ENCODE results near the gene EBF4.
A peak's percentile ranks its signal among the peaks of the same experiment; 100 is the strongest.

Gene EBF4

GRCh38 chr20:2657241-2657640, 35.3 kb upstream of the EBF4 start:
- Histone ChIP-seq H2BK5ac (ENCODE audit: low read length) (no peak overlapping the region), H3K36me3 (ENCODE audit: control insufficient read depth, insufficient read depth, low read length) (peaks cover 43% of the 10 kb centered on the region), H4K5ac (ENCODE audit: low read length) (no peak overlapping the region), H3K4me1 (ENCODE audit: control insufficient read depth, low read depth, low read length) (peaks cover 2% of the 10 kb centered on the region), H4K8ac (ENCODE audit: low read depth, low read length) (no peak overlapping the region), H3K27ac (ENCODE audit: low read depth, low read length) (no peak overlapping the region), H3K79me2 (ENCODE audit: control insufficient read depth, insufficient read depth, low read length) (peaks cover 37% of the 10 kb centered on the region), H3K79me1 (ENCODE audit: low read length) (peaks cover 23% of the 10 kb centered on the region), H3K4me2 (ENCODE audit: low read length) (no peak overlapping the region), H3K4ac (ENCODE audit: low read depth, low read length) (no peak overlapping the region), H3K4me3 (ENCODE audit: low read length) (no peak overlapping the region), H3K18ac (ENCODE audit: low read length) (no peak overlapping the region), H3K56ac (ENCODE audit: low read length) (no peak overlapping the region), H3K27me3 (ENCODE audit: insufficient read depth, low read length, poor library complexity) (no peaks in the 10 kb centered on the region), H3K9ac (ENCODE audit: low read length) (no peak overlapping the region), H2BK120ac (ENCODE audit: low read depth, low read length) (no peak overlapping the region), H2AK5ac (ENCODE audit: low read length) (no peak overlapping the region), H3K23ac (ENCODE audit: low read length) (no peak overlapping the region), H2BK15ac (replicated peaks; ENCODE audit: low read depth) (no peak overlapping the region)
- no peak for DNase-seq
- no CpG with 5 or more reads among the region's 5 CpGs for WGBS (ENCODE audit: extremely low coverage, insufficient coverage, low lambda C conversion rate)

DNA sequence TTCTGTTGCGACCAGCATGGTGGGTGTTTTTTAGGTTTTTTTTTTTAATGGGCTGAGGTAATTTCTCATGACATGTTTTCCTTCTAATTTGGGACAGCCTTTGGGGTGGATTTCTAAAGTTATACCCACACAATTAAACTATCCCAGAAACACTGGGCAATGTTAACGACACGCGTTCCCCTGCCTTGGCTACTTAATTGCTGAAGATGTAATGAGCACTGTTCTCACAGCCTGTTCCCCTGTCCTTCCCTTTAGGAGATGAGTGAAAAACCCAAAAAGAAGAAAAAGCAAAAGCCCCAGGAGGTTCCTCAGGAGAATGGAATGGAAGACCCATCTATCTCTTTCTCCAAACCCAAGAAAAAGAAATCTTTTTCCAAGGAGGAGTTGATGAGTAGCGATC, 34.9 kb upstream of the EBF4 start:
- DNase-seq = no peak
- H3K9ac ChIP-seq (ENCODE audit: low read length) = no peak overlapping the region
- peaks cover 43% of the 10 kb centered on the region for H3K36me3 ChIP-seq (ENCODE audit: control insufficient read depth, insufficient read depth, low read length)
- H2AK5ac ChIP-seq (ENCODE audit: low read length) = no peak overlapping the region
- H3K18ac ChIP-seq (ENCODE audit: low read length) = no peak overlapping the region
- H3K4ac ChIP-seq (ENCODE audit: low read depth, low read length) = no peak overlapping the region
- no peak overlapping the region for H3K4me2 ChIP-seq (ENCODE audit: low read length)
- no CpG with 5 or more reads among the region's 5 CpGs for WGBS (ENCODE audit: extremely low coverage, insufficient coverage, low lambda C conversion rate)
- H4K5ac ChIP-seq (ENCODE audit: low read length) = no peak overlapping the region
- no peaks in the 10 kb centered on the region for H3K27me3 ChIP-seq (ENCODE audit: insufficient read depth, low read length, poor library complexity)
- H3K4me1 ChIP-seq (ENCODE audit: control insufficient read depth, low read depth, low read length) = peaks cover 2% of the 10 kb centered on the region
- H3K4me3 ChIP-seq (ENCODE audit: low read length) = no peak overlapping the region
- H3K23ac ChIP-seq (ENCODE audit: low read length) = no peak overlapping the region
- peaks cover 23% of the 10 kb centered on the region for H3K79me1 ChIP-seq (ENCODE audit: low read length)
- no peak overlapping the region for H2BK5ac ChIP-seq (ENCODE audit: low read length)
- no peak overlapping the region for H3K56ac ChIP-seq (ENCODE audit: low read length)
- H4K8ac ChIP-seq (ENCODE audit: low read depth, low read length) = no peak overlapping the region
- H2BK15ac ChIP-seq (replicated peaks; ENCODE audit: low read depth) = no peak overlapping the region
- H3K27ac ChIP-seq (ENCODE audit: low read depth, low read length) = no peak overlapping the region
- H2BK120ac ChIP-seq (ENCODE audit: low read depth, low read length) = no peak overlapping the region
- H3K79me2 ChIP-seq (ENCODE audit: control insufficient read depth, insufficient read depth, low read length) = peaks cover 35% of the 10 kb centered on the region

DNA sequence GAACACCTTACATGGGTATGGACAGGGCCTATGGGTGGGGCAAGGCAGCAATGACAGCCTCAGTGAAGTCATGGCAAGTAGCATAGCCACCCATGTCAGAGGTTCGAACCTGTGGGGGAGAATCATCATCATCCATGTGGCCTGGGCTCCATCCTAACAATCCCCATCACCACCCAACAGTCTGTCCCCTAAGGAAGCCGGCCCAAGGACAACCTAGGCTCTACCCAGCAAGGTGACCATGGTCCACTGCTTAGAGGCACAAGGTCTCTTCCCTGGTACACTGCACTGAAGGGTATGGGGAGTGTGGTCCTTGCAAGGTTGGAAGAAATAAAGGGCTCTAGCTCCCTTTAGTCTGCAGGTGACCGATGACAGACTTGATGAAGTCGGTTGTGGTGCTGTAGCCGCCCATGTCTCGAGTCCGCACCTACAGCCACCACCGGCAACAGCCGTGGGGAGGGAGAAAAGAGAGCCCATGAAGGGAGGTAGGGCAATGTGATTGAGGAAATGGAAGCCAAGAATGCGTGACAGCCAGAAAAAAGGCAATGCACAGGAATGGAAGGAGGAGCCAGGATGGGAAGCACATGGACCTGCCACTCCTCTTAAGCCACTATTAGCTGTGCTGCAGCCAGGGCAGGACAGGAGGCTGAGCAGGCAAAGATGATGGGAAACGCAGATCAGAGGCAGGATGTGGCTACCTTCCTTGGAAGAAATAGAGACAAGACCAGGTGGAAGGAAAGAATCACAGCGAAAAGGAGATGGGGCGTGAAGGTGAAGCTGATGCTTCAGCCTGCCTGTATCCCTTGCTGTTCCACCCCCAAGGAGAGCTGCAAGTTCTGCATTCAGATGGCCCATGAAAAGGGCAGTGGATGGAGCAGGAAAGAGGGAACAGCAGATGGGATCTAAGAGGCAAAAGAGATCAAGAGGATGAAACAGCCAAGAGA, 33.9 kb upstream of the EBF4 start:
- H2BK5ac ChIP-seq (ENCODE audit: low read length) = no peak overlapping the region
- no peak overlapping the region for H4K5ac ChIP-seq (ENCODE audit: low read length)
- H2AK5ac ChIP-seq (ENCODE audit: low read length) = no peak overlapping the region
- H3K56ac ChIP-seq (ENCODE audit: low read length) = no peak overlapping the region
- no peak overlapping the region for H2BK120ac ChIP-seq (ENCODE audit: low read depth, low read length)
- no peak overlapping the region for H3K4me2 ChIP-seq (ENCODE audit: low read length)
- no peak overlapping the region for H3K4ac ChIP-seq (ENCODE audit: low read depth, low read length)
- peaks cover 42% of the 10 kb centered on the region for H3K36me3 ChIP-seq (ENCODE audit: control insufficient read depth, insufficient read depth, low read length)
- no peak overlapping the region for H2BK15ac ChIP-seq (replicated peaks; ENCODE audit: low read depth)
- no peaks in the 10 kb centered on the region for H3K27me3 ChIP-seq (ENCODE audit: insufficient read depth, low read length, poor library complexity)
- H3K4me3 ChIP-seq (ENCODE audit: low read length) = no peak overlapping the region
- H3K4me1 ChIP-seq (ENCODE audit: control insufficient read depth, low read depth, low read length) = peaks cover 6% of the 10 kb centered on the region
- peaks cover 31% of the 10 kb centered on the region for H3K79me2 ChIP-seq (ENCODE audit: control insufficient read depth, insufficient read depth, low read length)
- H3K18ac ChIP-seq (ENCODE audit: low read length) = no peak overlapping the region
- peaks cover 29% of the 10 kb centered on the region for H3K79me1 ChIP-seq (ENCODE audit: low read length)
- peak; percentile 58 for DNase-seq
- no peak overlapping the region for H3K23ac ChIP-seq (ENCODE audit: low read length)
- H3K27ac ChIP-seq (ENCODE audit: low read depth, low read length) = no peak overlapping the region
- no CpG with 5 or more reads among the region's 13 CpGs for WGBS (ENCODE audit: extremely low coverage, insufficient coverage, low lambda C conversion rate)
- H4K8ac ChIP-seq (ENCODE audit: low read depth, low read length) = no peak overlapping the region
- no peak overlapping the region for H3K9ac ChIP-seq (ENCODE audit: low read length)

- H3K9ac ChIP-seq (ENCODE audit: low read length) = no peak overlapping the region
- H3K56ac ChIP-seq (ENCODE audit: low read length) = no peak overlapping the region
- peaks cover 3% of the 10 kb centered on the region for H3K4me1 ChIP-seq (ENCODE audit: control insufficient read depth, low read depth, low read length)
- H4K5ac ChIP-seq (ENCODE audit: low read length) = no peak overlapping the region
- peaks cover 22% of the 10 kb centered on the region for H3K79me2 ChIP-seq (ENCODE audit: control insufficient read depth, insufficient read depth, low read length)
- WGBS (ENCODE audit: extremely low coverage, insufficient coverage, low lambda C conversion rate) = no CpG with 5 or more reads among the region's 10 CpGs
- H3K36me3 ChIP-seq (ENCODE audit: control insufficient read depth, insufficient read depth, low read length) = peaks cover 34% of the 10 kb centered on the region
- H3K27me3 ChIP-seq (ENCODE audit: insufficient read depth, low read length, poor library complexity) = no peaks in the 10 kb centered on the region
- no peak overlapping the region for H3K4me2 ChIP-seq (ENCODE audit: low read length)
- no peak overlapping the region for H3K4me3 ChIP-seq (ENCODE audit: low read length)
- no peak overlapping the region for H2AK5ac ChIP-seq (ENCODE audit: low read length)
- H4K8ac ChIP-seq (ENCODE audit: low read depth, low read length) = no peak overlapping the region
- H3K79me1 ChIP-seq (ENCODE audit: low read length) = peaks cover 25% of the 10 kb centered on the region
- no peak overlapping the region for H3K23ac ChIP-seq (ENCODE audit: low read length)
- H3K27ac ChIP-seq (ENCODE audit: low read depth, low read length) = no peak overlapping the region
- no peak for DNase-seq
- H3K18ac ChIP-seq (ENCODE audit: low read length) = no peak overlapping the region
- no peak overlapping the region for H3K4ac ChIP-seq (ENCODE audit: low read depth, low read length)
- H2BK15ac ChIP-seq (replicated peaks; ENCODE audit: low read depth) = no peak overlapping the region
- no peak overlapping the region for H2BK5ac ChIP-seq (ENCODE audit: low read length)
- no peak overlapping the region for H2BK120ac ChIP-seq (ENCODE audit: low read depth, low read length)
Measured at GRCh38 chr20:2659547-2659946, 33.0 kb upstream of the EBF4 start.

DNA sequence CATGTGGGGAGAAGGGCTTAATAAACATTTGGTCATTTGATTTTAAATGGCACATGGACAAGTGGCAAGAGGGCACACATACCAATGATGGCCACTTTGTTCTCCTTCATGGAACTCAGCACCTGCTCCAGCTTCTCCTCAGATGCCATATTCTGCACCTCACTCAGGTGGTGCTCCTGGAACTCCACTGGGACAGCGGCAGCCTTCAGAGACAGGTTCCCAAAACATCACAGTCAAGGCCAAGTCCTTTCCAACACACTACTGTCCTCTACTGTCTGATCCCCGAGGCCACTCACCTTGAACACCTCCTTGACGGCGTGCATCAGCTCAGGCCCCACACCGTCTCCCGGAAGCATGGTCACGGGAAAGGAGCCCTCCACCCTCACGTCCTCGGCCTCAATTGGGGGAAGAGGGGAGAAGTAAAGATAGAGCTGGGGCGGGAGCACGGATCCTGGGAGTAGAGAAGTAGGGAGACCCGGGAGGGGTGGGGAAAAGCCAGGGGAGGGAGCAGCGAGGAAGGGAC, 29.2 kb upstream of the EBF4 start:
- H4K8ac ChIP-seq (ENCODE audit: low read depth, low read length) = no peak overlapping the region
- peak overlapping the region; percentile 88 for H3K56ac ChIP-seq (ENCODE audit: low read length)
- H2BK120ac ChIP-seq (ENCODE audit: low read depth, low read length) = no peak overlapping the region
- H2BK5ac ChIP-seq (ENCODE audit: low read length) = no peak overlapping the region
- peaks cover 3% of the 10 kb centered on the region for H3K4me1 ChIP-seq (ENCODE audit: control insufficient read depth, low read depth, low read length)
- DNase-seq = no peak
- H3K9ac ChIP-seq (ENCODE audit: low read length) = peak overlapping the region; percentile 73
- peak overlapping the region; percentile 82 for H3K4me3 ChIP-seq (ENCODE audit: low read length)
- no CpG with 5 or more reads among the region's 13 CpGs for WGBS (ENCODE audit: extremely low coverage, insufficient coverage, low lambda C conversion rate)
- H3K79me2 ChIP-seq (ENCODE audit: control insufficient read depth, insufficient read depth, low read length) = peaks cover 6% of the 10 kb centered on the region
- H3K79me1 ChIP-seq (ENCODE audit: low read length) = peaks cover 8% of the 10 kb centered on the region
- peaks cover 4% of the 10 kb centered on the region for H3K36me3 ChIP-seq (ENCODE audit: control insufficient read depth, insufficient read depth, low read length)
- no peak overlapping the region for H3K23ac ChIP-seq (ENCODE audit: low read length)
- no peak overlapping the region for H4K5ac ChIP-seq (ENCODE audit: low read length)
- H3K4me2 ChIP-seq (ENCODE audit: low read length) = peak overlapping the region; percentile 96
- no peak overlapping the region for H3K27ac ChIP-seq (ENCODE audit: low read depth, low read length)
- H3K27me3 ChIP-seq (ENCODE audit: insufficient read depth, low read length, poor library complexity) = no peaks in the 10 kb centered on the region
- H3K4ac ChIP-seq (ENCODE audit: low read depth, low read length) = no peak overlapping the region
- H2BK15ac ChIP-seq (replicated peaks; ENCODE audit: low read depth) = no peak overlapping the region
- no peak overlapping the region for H2AK5ac ChIP-seq (ENCODE audit: low read length)
- no peak overlapping the region for H3K18ac ChIP-seq (ENCODE audit: low read length)
